AG09309 (cell line): ENCODE measurements around the gene KCTD4.
"Not testable (repeated sequence)": the region's sequence is repeated elsewhere in the genome, so short reads cannot be mapped to it uniquely, and the experiment has no call there.

Experiments
- DNase-seq: peaks from one replicate; pipeline ENCODE4 v3.0.0-alpha.2; 2010; ENCODE audit warnings: low read depth
- H3K4me3 ChIP-seq: 2 replicates; pipeline ENCODE4 v1.5.1; 2011; ENCODE audit warnings: mild to moderate bottlenecking, low read depth, low read length, moderate library complexity; ENCODE audit not compliant: control insufficient read depth
- TF ChIP-seq, protein P1 (sequence below): IDR thresholded peaks from 2 replicates; pipeline ENCODE4 v1.5.1; 2011; ENCODE audit warnings: mild to moderate bottlenecking, low read depth, low read length, inconsistent platforms; ENCODE audit not compliant: insufficient read depth, control insufficient read depth; ENCODE audit errors: missing control alignments

The KCTD4 gene

DNA sequence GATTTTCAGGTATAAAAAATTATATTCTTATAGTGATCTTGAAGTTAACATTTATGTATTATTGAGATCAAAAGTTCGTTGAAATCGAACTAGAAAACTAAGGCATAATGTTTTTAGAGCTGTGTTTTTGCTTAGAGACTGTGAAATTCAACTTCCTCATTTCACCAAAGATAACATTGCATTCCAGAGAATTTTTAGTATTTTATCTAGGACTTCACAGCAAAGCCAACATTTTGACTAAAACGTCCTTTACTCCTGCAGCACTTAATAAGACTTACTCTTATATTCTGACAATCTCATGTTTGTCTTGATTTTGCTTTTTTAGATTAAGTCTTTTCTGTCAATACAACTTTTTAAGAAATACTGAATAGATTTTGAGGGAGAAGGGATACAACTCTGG is 4.7 kb downstream of the KCTD4 start:
- TF ChIP-seq, protein P1, sequence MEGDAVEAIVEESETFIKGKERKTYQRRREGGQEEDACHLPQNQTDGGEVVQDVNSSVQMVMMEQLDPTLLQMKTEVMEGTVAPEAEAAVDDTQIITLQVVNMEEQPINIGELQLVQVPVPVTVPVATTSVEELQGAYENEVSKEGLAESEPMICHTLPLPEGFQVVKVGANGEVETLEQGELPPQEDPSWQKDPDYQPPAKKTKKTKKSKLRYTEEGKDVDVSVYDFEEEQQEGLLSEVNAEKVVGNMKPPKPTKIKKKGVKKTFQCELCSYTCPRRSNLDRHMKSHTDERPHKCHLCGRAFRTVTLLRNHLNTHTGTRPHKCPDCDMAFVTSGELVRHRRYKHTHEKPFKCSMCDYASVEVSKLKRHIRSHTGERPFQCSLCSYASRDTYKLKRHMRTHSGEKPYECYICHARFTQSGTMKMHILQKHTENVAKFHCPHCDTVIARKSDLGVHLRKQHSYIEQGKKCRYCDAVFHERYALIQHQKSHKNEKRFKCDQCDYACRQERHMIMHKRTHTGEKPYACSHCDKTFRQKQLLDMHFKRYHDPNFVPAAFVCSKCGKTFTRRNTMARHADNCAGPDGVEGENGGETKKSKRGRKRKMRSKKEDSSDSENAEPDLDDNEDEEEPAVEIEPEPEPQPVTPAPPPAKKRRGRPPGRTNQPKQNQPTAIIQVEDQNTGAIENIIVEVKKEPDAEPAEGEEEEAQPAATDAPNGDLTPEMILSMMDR = no peak
- H3K4me3 ChIP-seq = no peak overlapping the region
- no peak for DNase-seq

DNA sequence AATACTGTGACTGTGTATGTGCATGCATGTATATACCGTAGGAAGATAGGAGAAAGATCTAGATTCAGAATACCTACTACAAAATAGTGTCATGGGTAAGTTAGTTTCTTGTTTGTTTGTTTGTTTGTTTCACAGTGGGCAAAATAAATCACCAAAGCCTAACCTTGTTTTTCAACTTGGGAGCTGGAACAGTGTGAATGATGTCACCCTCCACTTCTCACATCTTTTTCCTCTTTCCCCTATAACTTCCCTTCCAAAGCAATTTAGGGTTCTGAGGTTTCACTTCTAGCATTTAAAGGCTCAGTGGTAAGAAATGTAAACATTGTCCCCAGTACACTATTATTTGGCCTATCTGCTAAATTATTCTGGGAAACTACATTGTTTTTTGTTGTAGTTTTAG is 5.4 kb downstream of the KCTD4 start:
- TF ChIP-seq, protein P1 = no peak
- no peak for DNase-seq
- no peak overlapping the region for H3K4me3 ChIP-seq

DNA sequence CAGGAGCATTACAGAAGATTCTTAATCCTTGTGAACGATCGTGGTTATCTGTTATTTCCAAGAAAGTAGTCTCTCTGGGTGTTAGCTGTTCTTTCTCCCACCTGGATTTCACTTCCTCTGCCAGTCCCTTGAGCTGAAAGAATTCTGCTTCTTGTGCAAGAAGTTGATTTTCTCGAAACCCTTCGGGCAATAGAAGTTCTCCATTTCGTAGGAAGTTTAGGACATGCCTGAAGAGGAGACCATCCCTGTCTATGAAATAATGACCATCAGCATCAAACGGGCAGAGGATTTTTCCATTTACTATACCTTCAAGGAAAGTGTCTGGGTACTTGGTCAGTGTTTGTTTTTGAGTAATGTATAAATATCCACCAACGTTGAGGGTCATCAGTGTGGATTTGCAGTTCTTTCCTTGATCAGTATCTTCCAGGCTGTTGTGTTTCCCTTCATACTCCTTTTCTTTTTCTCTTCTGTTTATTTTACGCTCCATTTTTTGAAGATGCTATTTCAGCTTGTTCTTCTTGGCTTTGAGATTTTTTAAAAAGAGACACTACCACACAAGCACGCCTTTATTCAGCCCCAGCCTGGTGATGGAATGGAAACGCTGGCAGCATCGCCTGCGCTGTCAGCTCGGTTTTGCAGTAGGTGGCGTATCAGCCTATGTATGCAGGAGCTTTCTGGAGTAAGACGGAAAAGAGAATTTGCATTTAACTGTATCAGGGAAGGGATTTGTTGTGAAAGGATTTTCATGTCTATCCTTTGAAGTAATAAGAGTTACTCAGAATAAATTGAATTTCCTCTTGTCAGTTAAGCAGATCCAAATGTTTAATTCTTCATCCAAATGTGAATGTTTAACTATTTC is 6.5 kb downstream of the KCTD4 start:
- DNase-seq = no peak
- no peak overlapping the region for H3K4me3 ChIP-seq
- TF ChIP-seq, protein P1 = peak; percentile 65

DNA sequence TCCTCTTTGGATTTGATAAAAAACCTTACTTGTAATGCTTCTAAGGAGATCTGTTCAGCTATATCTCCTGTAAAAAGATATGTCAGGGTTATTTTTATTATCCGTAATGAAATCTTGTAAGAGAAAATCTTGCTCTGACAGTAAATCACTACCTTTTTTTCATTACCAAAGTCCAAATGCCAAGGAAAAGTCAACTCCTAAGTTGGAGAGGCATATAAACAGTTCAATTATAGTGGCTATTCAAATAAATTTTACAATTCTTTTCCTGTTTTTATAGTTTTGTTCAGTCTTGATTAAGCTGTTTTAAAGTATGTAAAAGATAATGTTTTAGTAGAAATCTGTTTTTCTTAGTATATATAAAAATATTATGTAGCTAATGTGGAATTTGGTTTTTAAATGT is 9.0 kb downstream of the KCTD4 start:
- DNase-seq = no peak
- TF ChIP-seq, protein P1 = no peak
- H3K4me3 ChIP-seq = no peak overlapping the region

DNA sequence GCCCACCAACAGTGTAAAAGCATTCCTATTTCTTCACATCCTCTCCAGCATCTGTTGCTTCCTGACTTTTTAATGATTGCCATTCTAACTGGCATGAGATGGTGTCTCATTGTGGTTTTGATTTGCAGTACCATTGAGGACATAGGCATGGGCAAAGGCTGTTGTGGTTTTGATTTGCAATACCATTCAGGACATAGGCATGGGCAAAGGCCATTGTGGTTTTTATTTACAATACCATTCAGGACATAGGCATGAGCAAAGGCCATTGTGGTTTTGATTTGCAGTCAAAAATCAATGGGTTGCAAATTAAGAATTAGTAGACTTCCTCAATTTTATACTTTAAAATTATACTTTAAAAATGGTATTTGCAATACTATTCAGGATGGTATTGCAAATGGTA is 11.3 kb downstream of the KCTD4 start:
- H3K4me3 ChIP-seq = not testable (repeated sequence)
- DNase-seq = peak; percentile 96

DNA sequence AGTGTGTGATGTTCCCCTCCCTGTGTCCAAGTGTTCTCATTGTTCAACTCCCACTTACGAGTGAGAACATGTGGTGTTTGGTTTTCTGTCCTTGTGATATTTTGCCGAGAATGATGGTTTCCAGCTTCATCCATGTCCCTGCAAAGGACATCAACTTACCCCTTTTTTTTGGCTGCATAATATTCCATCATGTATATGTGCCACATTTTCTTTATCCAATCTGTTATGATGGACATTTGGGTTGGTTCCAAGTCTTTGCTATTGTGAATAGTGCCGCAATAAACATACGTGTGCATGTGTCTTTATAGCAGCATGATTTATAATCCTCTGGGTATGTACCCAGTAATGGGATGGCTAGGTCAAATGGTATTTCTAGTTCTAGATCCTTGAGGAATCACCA is 11.8 kb downstream of the KCTD4 start:
- not testable (repeated sequence) for DNase-seq, H3K4me3 ChIP-seq

DNA sequence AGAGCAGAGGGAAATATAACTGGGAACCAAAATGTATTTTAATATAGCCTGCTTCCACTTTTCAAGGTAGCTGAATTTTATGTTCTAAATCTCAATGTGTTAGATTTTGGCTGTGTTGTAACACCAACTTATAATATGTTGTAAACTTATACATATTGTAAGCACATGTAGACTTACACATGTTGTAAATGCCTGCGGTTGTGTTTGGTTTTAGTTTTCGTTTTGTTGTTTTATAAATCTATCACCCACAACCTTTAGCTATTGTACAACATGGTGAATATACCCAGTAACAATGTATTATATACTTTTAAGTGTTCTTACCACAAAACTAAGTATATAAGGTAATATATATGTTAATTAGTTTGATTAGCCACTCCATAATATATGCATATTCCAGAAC is 15.6 kb downstream of the KCTD4 start:
- TF ChIP-seq, protein P1 = no peak
- no peak overlapping the region for H3K4me3 ChIP-seq
- DNase-seq = no peak

DNA sequence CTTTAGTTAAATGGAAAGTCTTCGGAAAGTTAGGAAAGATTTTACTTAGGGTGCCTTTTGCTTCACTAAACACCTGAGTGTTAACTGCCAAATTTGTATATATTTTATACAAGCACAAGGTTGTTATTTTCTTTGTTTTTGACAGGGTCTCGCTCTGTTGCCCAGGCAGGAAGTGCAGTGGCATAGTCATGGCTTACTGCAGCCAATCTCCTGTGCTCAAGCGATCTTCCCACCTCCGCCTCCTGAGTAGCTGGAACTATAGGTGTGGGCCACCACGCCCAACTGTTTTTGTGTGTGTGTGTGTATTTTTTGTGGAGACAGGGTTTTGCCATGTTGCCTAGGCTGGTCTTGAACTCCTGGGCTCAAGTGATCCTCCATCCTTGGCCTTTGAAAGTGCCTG is 16.2 kb downstream of the KCTD4 start:
- DNase-seq = no peak
- H3K4me3 ChIP-seq = no peak overlapping the region
- TF ChIP-seq, protein P1 = no peak
